A673 (cell line): ENCODE results near the gene TRAF3IP1. TPM values are rescaled to one million over a fixed set of nuclear protein-coding genes. Genes with fewer than 3 reads are reported as not detected.

Experiments
- BruUV-seq: library from RNA; stranded (reverse); fragments of 400-500 nt; replicated peaks from 2 replicates; lab custom pipeline; 2021; lab: Mats Ljungman, UMichigan
- CTCF ChIA-PET: fragments of 300-600 bp; sonication (Branson Sonifier 250); formaldehyde crosslinking; loops from one replicate; lab custom pipeline; 2022; ENCODE audit warnings: antibody characterized with exemption; lab: Charles Lee
- POLR2A ChIA-PET: fragments of 300-600 bp; sonication (Branson Sonifier 250); formaldehyde crosslinking; loops from one replicate; lab custom pipeline; 2022; ENCODE audit warnings: antibody characterized with exemption; ENCODE audit not compliant: low non-redundant PET; lab: Charles Lee
- DNase-seq: peaks from one replicate; pipeline ENCODE4 v3.0.0-alpha.2; 2015; ENCODE audit warnings: low spot score
- H3K27ac ChIP-seq: fragments of 200-600 bp; sonication (generic); 2 replicates; pipeline ENCODE4 v1.5.1; 2016; ENCODE audit warnings: mixed run types, low read depth, mild to moderate bottlenecking, mixed read lengths, antibody characterized with exemption, low read length; ENCODE audit not compliant: poor library complexity, severe bottlenecking
- H3K27me3 ChIP-seq: fragments of 200-600 bp; sonication (generic); replicated peaks from 2 replicates; pipeline ENCODE4 v1.6.1; 2017; ENCODE audit warnings: mixed run types, low read depth, mild to moderate bottlenecking, mixed read lengths, antibody characterized with exemption, low read length; ENCODE audit not compliant: insufficient read depth, poor library complexity
- H3K36me3 ChIP-seq: fragments of 200-600 bp; sonication (generic); 2 replicates; pipeline ENCODE4 v1.6.1; 2016; ENCODE audit warnings: mixed run types, mild to moderate bottlenecking, mixed read lengths, antibody characterized with exemption, low read length; ENCODE audit not compliant: insufficient read depth, poor library complexity, severe bottlenecking
- H3K4me1 ChIP-seq: fragments of 200-600 bp; sonication (generic); 2 replicates; pipeline ENCODE4 v1.6.1; 2017; ENCODE audit warnings: mixed run types, mild to moderate bottlenecking, mixed read lengths, antibody characterized with exemption, low read length; ENCODE audit not compliant: insufficient read depth, poor library complexity, severe bottlenecking
- H3K4me3 ChIP-seq: fragments of 200-600 bp; sonication (generic); 2 replicates; pipeline ENCODE4 v1.5.1; 2016; ENCODE audit warnings: low read depth, mixed run types, mild to moderate bottlenecking, mixed read lengths, low read length; ENCODE audit not compliant: poor library complexity, severe bottlenecking
- H3K9me3 ChIP-seq: fragments of 200-600 bp; sonication (generic); 2 replicates; pipeline ENCODE4 v1.6.1; 2016; ENCODE audit warnings: mixed run types, low read depth, mild to moderate bottlenecking, mixed read lengths, antibody characterized with exemption, low read length; ENCODE audit not compliant: poor library complexity, severe bottlenecking
- EZH2 ChIP-seq: fragments of 200-600 bp; sonication (generic); IDR thresholded peaks from 2 replicates; pipeline ENCODE4 v1.6.1; 2017; ENCODE audit warnings: borderline replicate concordance, low read depth, mild to moderate bottlenecking, mixed read lengths, antibody characterized with exemption, low read length; ENCODE audit not compliant: poor library complexity, severe bottlenecking
- intact Hi-C: fragments of 100-400 bp; cut with micrococcal nuclease; formaldehyde crosslinking; loops from one replicate; pipeline ENCODE4 v1.10.0; 2022; ENCODE audit not compliant: unreplicated experiment
- total RNA-seq: library from RNA; stranded (reverse); gene quantifications from 2 replicates; pipeline ENCODE4 v1.2.3, GENCODE V29; 2021
- TF ChIP-seq, protein P1 (sequence below): fragments of 300-800, 200-600 bp; sonication (generic); conservative IDR thresholded peaks from 2 replicates; pipeline ENCODE4 v1.5.1; 2017; ENCODE audit warnings: low read depth, mild to moderate bottlenecking, antibody characterized with exemption, low read length, moderate library complexity, mixed read lengths

TRAF3IP1 gene
- total RNA-seq, 1 experiment from 2014 or later, result 23.0 TPM

DNA sequence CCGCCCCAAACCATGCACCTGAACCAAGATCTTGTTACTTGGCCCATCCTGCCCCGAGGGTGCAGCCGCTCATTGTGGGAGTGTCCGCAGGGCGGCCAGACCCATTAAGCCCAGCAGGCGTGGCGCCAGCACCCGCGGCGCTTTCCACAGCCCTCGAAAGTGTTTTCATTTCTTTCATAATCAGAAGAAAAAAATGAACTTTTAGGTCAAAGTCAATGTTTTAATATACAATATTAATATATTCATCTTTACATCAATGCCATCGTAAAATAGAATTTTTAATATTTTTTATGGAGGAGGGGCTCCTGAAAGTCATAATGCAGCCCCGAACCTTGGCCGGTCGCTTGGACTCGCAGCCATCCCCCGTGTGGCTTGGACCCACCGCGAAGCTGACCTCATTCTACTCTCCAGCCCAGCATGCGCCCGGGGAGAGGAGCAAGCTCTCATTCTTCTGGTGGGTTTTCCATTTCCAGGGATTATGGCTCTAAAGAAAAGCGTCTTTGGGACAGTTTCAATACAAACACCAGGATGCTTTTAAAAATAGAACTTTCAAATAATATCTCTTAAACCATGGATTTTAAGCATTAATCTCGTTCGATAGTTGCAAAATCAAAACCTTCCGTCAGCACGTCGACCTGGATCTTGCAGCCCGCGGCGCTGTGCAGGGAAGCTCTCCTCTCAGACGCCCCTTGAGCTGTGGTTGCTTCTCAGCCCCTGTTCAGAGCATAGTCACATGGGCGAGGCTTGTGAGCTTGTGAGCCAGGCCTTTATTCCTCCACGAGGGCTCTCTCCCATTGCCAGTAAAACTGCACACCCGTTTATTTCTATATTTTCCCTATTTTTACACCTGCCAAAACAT is 89.3 kb downstream of the TRAF3IP1 start:
- H3K27ac ChIP-seq, result no peak overlapping the region
- H3K27me3 ChIP-seq, result no peaks in the 10 kb centered on the region
- ChIA-PET POLR2A (no interaction called here), CTCF (no interaction called here)
- intact Hi-C loops, result no loop called here
- no peak for DNase-seq
- no peak for TF ChIP-seq EZH2
- TF ChIP-seq, protein P1, sequence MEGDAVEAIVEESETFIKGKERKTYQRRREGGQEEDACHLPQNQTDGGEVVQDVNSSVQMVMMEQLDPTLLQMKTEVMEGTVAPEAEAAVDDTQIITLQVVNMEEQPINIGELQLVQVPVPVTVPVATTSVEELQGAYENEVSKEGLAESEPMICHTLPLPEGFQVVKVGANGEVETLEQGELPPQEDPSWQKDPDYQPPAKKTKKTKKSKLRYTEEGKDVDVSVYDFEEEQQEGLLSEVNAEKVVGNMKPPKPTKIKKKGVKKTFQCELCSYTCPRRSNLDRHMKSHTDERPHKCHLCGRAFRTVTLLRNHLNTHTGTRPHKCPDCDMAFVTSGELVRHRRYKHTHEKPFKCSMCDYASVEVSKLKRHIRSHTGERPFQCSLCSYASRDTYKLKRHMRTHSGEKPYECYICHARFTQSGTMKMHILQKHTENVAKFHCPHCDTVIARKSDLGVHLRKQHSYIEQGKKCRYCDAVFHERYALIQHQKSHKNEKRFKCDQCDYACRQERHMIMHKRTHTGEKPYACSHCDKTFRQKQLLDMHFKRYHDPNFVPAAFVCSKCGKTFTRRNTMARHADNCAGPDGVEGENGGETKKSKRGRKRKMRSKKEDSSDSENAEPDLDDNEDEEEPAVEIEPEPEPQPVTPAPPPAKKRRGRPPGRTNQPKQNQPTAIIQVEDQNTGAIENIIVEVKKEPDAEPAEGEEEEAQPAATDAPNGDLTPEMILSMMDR, result no peak
- no peaks in the 10 kb centered on the region for H3K9me3 ChIP-seq
- H3K4me1 ChIP-seq, result no peaks in the 10 kb centered on the region
- no TSS peak for BruUV-seq
- H3K4me3 ChIP-seq, result no peak overlapping the region
- no peaks in the 10 kb centered on the region for H3K36me3 ChIP-seq

DNA sequence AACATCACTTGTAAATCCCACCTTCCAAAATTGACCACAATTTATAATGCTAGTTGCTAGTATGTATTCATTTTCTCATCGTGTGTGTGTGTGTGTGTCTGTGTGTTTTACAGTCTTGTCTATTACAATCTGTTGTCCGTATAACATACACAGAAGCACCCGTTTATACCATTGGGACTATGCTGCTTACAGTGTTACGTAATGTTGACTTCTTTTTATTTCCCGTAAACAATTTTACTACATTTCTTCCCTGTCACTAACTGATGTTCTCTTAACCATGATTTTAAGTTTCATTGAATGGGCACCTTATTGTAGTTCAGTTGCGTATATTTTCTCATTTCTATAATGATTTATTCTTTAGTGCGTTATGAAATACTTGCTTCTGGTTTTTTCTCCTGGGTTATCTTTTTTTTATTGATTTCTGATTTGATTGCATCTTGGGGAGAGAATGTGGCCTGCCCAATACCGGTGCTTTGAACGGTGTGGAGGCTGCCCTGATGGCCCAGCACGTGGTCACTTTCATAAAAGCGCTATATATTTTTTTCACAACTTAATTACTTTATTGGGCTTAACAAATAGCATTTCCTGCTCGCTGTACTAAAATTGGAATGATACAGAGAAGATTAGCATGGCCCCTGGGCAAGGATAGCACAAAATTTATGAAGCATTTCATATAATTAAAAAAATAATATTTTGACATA is 91.9 kb downstream of the TRAF3IP1 start:
- no TSS peak for BruUV-seq
- TF ChIP-seq, protein P1, result no peak
- no peak for TF ChIP-seq EZH2
- Histone ChIP-seq H3K36me3 (no peaks in the 10 kb centered on the region), H3K27me3 (no peaks in the 10 kb centered on the region), H3K4me3 (no peak overlapping the region), H3K27ac (no peak overlapping the region), H3K4me1 (no peaks in the 10 kb centered on the region), H3K9me3 (no peaks in the 10 kb centered on the region)
- ChIA-PET POLR2A (no interaction called here), CTCF (no interaction called here)
- intact Hi-C loops, result no loop called here
- DNase-seq, result no peak

GRCh38 chr2:238413368-238413767 is 93.0 kb downstream of the TRAF3IP1 start:
- H3K27ac ChIP-seq, result no peak overlapping the region

More at GRCh38 chr2:238413368-238413767, 93.0 kb downstream of the TRAF3IP1 start:
- Histone ChIP-seq H3K36me3 (no peaks in the 10 kb centered on the region), H3K27me3 (no peaks in the 10 kb centered on the region), H3K9me3 (no peaks in the 10 kb centered on the region), H3K4me3 (no peak overlapping the region), H3K4me1 (no peaks in the 10 kb centered on the region)
- no TSS peak for BruUV-seq
- CTCF ChIA-PET, result interaction anchor here (0.6 kb wide), 1 partner anchor 20 kb away, joined by 4 read pairs; no protein-coding TSS in a partner anchor
- TF ChIP-seq, protein P1, result no peak
- no peak for TF ChIP-seq EZH2
- intact Hi-C loops, result no loop called here
- POLR2A ChIA-PET, result no interaction called here
- DNase-seq, result no peak
